Pancreas (tissue), 10 donors: Measurements from ENCODE around the gene C1orf167. TPM values are rescaled to one million over a fixed set of nuclear protein-coding genes. Genes with fewer than 3 reads are reported as not detected.

ENCODE experiments used
- ATAC-seq, 4 donors: fragments of 200-7000 bp; cut with Tn5 transposase; one replicate each; pipeline versions ENCODE4 v1.8.0 to v1.9.1; 2020; ENCODE audit warnings: mild to moderate bottlenecking in 4 of 4, moderate library complexity in 4 of 4
- DNase-seq, 6 donors: peaks; one replicate each; pipeline ENCODE4 v3.0.0-alpha.2; 2020
- FAIRE-seq: peaks from 2 replicates; lab custom pipeline; 2012; peaks lifted over from hg19 to GRCh38; lab: Jason Lieb, UNC
- H3K27ac ChIP-seq, 4 donors: fragments of 200-600 bp; sonication (generic); 1 replicate in 3 of 4; 2 replicates in 1 of 4; pipeline versions ENCODE4 v1.5.0 to v1.8.0; 2020
- H3K27me3 ChIP-seq, 4 donors: fragments of 200-600 bp; one replicate each; pipeline ENCODE4 v1.8.0; 2021
- H3K36me3 ChIP-seq, 3 donors: fragments of 200-600 bp; sonication (generic) in 1 of 3; one replicate each; pipeline versions ENCODE4 v1.5.0 to v1.8.0; 2020 to 2021
- H3K4me1 ChIP-seq, 3 donors: fragments of 200-600 bp; one replicate each; pipeline ENCODE4 v1.8.0; 2021
- H3K4me3 ChIP-seq, 4 donors: fragments of 200-600 bp; sonication (generic) in 2 of 4; one replicate each; pipeline versions ENCODE4 v1.5.0 to v1.8.0; 2020 to 2021
- H3K9me3 ChIP-seq, 4 donors: fragments of 200-600 bp; one replicate each; pipeline ENCODE4 v1.8.0; 2021
- CTCF ChIP-seq, 4 donors: fragments of 200-600 bp; sonication (generic) in 3 of 4; IDR thresholded peaks; one replicate each; pipeline versions ENCODE4 v1.5.0 to v1.8.0; 2021; ENCODE audit warnings: antibody characterized with exemption in 4 of 4
- whole genome bisulfite sequencing, 2 donors: extraction: QIAGEN DNeasy Blood & Tissue Kit; methylation state at CpG; one replicate each; pipeline ENCODE4 v1.1.7; 2013; 5-methylcytosine and 5-hydroxymethylcytosine counted together
- intact Hi-C, 3 donors: fragments of 100-400 bp; cut with DNase I; formaldehyde crosslinking; loops; one replicate each; pipeline versions ENCODE4 v1.11.1 to v1.14.2; 2022
- polyA plus RNA-seq, 2 donors: library from polyadenylated mRNA; stranded (reverse); fragments of 200-250 nt; gene quantifications; one replicate each; pipeline ENCODE4 v1.2.3, GENCODE V29; 2013
- total RNA-seq, 6 donors: library from RNA; stranded (reverse); fragmentation: NEBNext Ultra II Directional in 4 of 6; extraction: Animal tissue kit (Norgen Biotek cat#: 25700) in 4 of 6; gene quantifications; one replicate each; pipeline versions ENCODE4 v1.2.1 to v1.2.4, GENCODE V29; 2021 to 2023
- donor health status: healthy with polysubstance abuse.
- donor health status: DM: no; HTN: no; CAD: no; lungs with moderate emphysema.
- donor health status: DM: no; HTN: no; CAD: no.
- donor health status: control.
- donor health status: control.
- donor health status: Bipolar disorder and iron deficiency.
- donor health status: DM: yes; HTN: yes; CAD: no.
- donor health status: DM: no; HTN: no; CAD: no.
- donor health status: DM: no; HTN: no; CAD: no.
- donor health status: DM: yes; HTN: yes; CAD: no.

The C1orf167 gene
- total and polyA plus RNA-seq, 8 donors: 0.37 to 1.4 (median 0.85) TPM; not detected in 5

- ATAC-seq: no peak
- H3K4me3 ChIP-seq: no peak overlapping the region
- H3K36me3 ChIP-seq: no peaks in the 10 kb centered on the region
- DNase-seq: no peak
- 78 to 80% methylated on average over 6 of the region's 6 CpGs for WGBS, 2 donors
- intact Hi-C loops: no loop called here
- H3K4me1 ChIP-seq: peaks cover 0 to 21% (median 10%) of the 10 kb centered on the region in 3 donors
- TF ChIP-seq CTCF (IDR thresholded peaks at IDR 0.05): no peak
- no peaks in the 10 kb centered on the region for H3K27me3 ChIP-seq
- FAIRE-seq: no peak
- H3K9me3 ChIP-seq: no peaks in the 10 kb centered on the region
- H3K27ac ChIP-seq: no peak overlapping the region
These were observed 21.6 kb downstream of the C1orf167 start for GRCh38 chr1:11783556-11783955.

GRCh38 chr1:11784256-11784992, 22.4 kb downstream of the C1orf167 start:
- no peaks in the 10 kb centered on the region for H3K9me3 ChIP-seq
- H3K27me3 ChIP-seq: no peaks in the 10 kb centered on the region
- 70 to 75% methylated on average over 21 of the region's 21 CpGs for WGBS, 2 donors
- FAIRE-seq: no peak
- DNase-seq: no peak
- no peak overlapping the region for H3K4me3 ChIP-seq
- peaks cover 0 to 26% (median 10%) of the 10 kb centered on the region in 3 donors for H3K4me1 ChIP-seq
- H3K36me3 ChIP-seq: no peaks in the 10 kb centered on the region
- TF ChIP-seq CTCF (IDR thresholded peaks at IDR 0.05): no peak
- no peak overlapping the region for H3K27ac ChIP-seq
- no peak for ATAC-seq
- intact Hi-C loops: no loop called here

- 4 to 5% methylated on average over 28 to 30 of the region's 30 CpGs for WGBS, 2 donors
- Histone ChIP-seq H3K27ac (peak overlapping the region in 1 of 4 donors; percentile 8), H3K27me3 (no peaks in the 10 kb centered on the region), H3K9me3 (no peaks in the 10 kb centered on the region), H3K36me3 (no peaks in the 10 kb centered on the region), H3K4me1 (peaks cover 2 to 33% (median 10%) of the 10 kb centered on the region in 3 donors), H3K4me3 (peak overlapping the region in 1 of 4 donors; percentile 25)
- ATAC-seq (peak; percentile 64 to 78 (median 74)), FAIRE-seq (no peak), DNase-seq (peak in 5 of 6 donors; percentile 50 to 88 (median 68))
- TF ChIP-seq CTCF (IDR thresholded peaks at IDR 0.05): peak; percentile 70 to 84 (median 78)
- intact Hi-C loops: no loop called here
These were observed 23.2 kb downstream of the C1orf167 start for GRCh38 chr1:11784993-11785769.

GRCh38 chr1:11786168-11786567, 24.2 kb downstream of the C1orf167 start:
- H3K27me3 ChIP-seq: no peaks in the 10 kb centered on the region
- H3K4me1 ChIP-seq: peaks cover 7 to 40% (median 10%) of the 10 kb centered on the region in 3 donors
- FAIRE-seq (no peak), DNase-seq (no peak), ATAC-seq (no peak)
- intact Hi-C loops: no loop called here
- no peak overlapping the region for H3K4me3 ChIP-seq
- no peak overlapping the region for H3K27ac ChIP-seq
- no peak for TF ChIP-seq CTCF (IDR thresholded peaks at IDR 0.05)
- WGBS, 2 donors: 48 to 49% methylated on average over 5 of the region's 5 CpGs
- H3K36me3 ChIP-seq: no peaks in the 10 kb centered on the region
- no peaks in the 10 kb centered on the region for H3K9me3 ChIP-seq
